Measurements from ENCODE around the gene C1QTNF6.

C1QTNF6 gene

GRCh38 chr22:37185646-37186227 is 2.3 kb downstream of the C1QTNF6 start:
- no peak for DNase-seq
- TF ChIP-seq POLR2A (IDR thresholded peaks at IDR 0.05; ENCODE audit: low read length) (no peak), GATA1 (IDR thresholded peaks at IDR 0.05; ENCODE audit: low read depth, low read length) (no peak)

- no peak for DNase-seq
- TF ChIP-seq GATA1 (IDR thresholded peaks at IDR 0.05; ENCODE audit: low read depth, low read length) (no peak), POLR2A (IDR thresholded peaks at IDR 0.05; ENCODE audit: low read length) (no peak)
These were observed 3.1 kb downstream of the C1QTNF6 start for GRCh38 chr22:37184816-37185541.

- TF ChIP-seq POLR2A (IDR thresholded peaks at IDR 0.05; ENCODE audit: low read length): no peak
- no peak for DNase-seq
These were observed 3.7 kb downstream of the C1QTNF6 start for GRCh38 chr22:37184380-37184755.

- no peak for DNase-seq
- TF ChIP-seq GATA1 (IDR thresholded peaks at IDR 0.05; ENCODE audit: low read depth, low read length) (no peak), POLR2A (IDR thresholded peaks at IDR 0.05; ENCODE audit: low read length) (no peak)
These were observed 4.3 kb downstream of the C1QTNF6 start for GRCh38 chr22:37183432-37184379.

- no peak for DNase-seq
These were observed 5.2 kb downstream of the C1QTNF6 start for GRCh38 chr22:37182949-37183245.

GRCh38 chr22:37182101-37182948 is 5.7 kb downstream of the C1QTNF6 start:
- TF ChIP-seq GATA1 (IDR thresholded peaks at IDR 0.05; ENCODE audit: low read depth, low read length) (no peak), POLR2A (IDR thresholded peaks at IDR 0.05; ENCODE audit: low read length) (no peak)
- no peak for DNase-seq

More at GRCh38 chr22:37182949-37183245, 5.2 kb downstream of the C1QTNF6 start:
- TF ChIP-seq GATA1 (IDR thresholded peaks at IDR 0.05; ENCODE audit: low read depth, low read length) (no peak), POLR2A (IDR thresholded peaks at IDR 0.05; ENCODE audit: low read length) (no peak)

GRCh38 chr22:37181681-37182080 is 6.4 kb downstream of the C1QTNF6 start:
- TF ChIP-seq GATA1 (IDR thresholded peaks at IDR 0.05; ENCODE audit: low read depth, low read length) (no peak), POLR2A (IDR thresholded peaks at IDR 0.05; ENCODE audit: low read length) (no peak)
- DNase-seq: no peak

GRCh38 chr22:37180531-37181231 is 7.4 kb downstream of the C1QTNF6 start:
- no peak for DNase-seq
- TF ChIP-seq POLR2A (IDR thresholded peaks at IDR 0.05; ENCODE audit: low read length): no peak
- no peak for TF ChIP-seq GATA1 (IDR thresholded peaks at IDR 0.05; ENCODE audit: low read depth, low read length)

GRCh38 chr22:37179622-37180420 is 8.2 kb downstream of the C1QTNF6 start:
- DNase-seq: no peak
- TF ChIP-seq GATA1 (IDR thresholded peaks at IDR 0.05; ENCODE audit: low read depth, low read length): no peak
- TF ChIP-seq POLR2A (IDR thresholded peaks at IDR 0.05; ENCODE audit: low read length): no peak

- TF ChIP-seq POLR2A (IDR thresholded peaks at IDR 0.05; ENCODE audit: low read length): no peak
- TF ChIP-seq GATA1 (IDR thresholded peaks at IDR 0.05; ENCODE audit: low read depth, low read length): no peak
- no peak for DNase-seq
These were observed 8.9 kb downstream of the C1QTNF6 start for GRCh38 chr22:37179126-37179470.

GRCh38 chr22:37178350-37179125 is 9.5 kb downstream of the C1QTNF6 start:
- TF ChIP-seq POLR2A (IDR thresholded peaks at IDR 0.05; ENCODE audit: low read length): no peak
- TF ChIP-seq GATA1 (IDR thresholded peaks at IDR 0.05; ENCODE audit: low read depth, low read length): no peak
- no peak for DNase-seq

- no peak for DNase-seq
- TF ChIP-seq POLR2A (IDR thresholded peaks at IDR 0.05; ENCODE audit: low read length) (no peak), GATA1 (IDR thresholded peaks at IDR 0.05; ENCODE audit: low read depth, low read length) (no peak)
These were observed 10.3 kb downstream of the C1QTNF6 start for GRCh38 chr22:37177755-37178154.
